Esophagus muscularis mucosa (tissue), 4 donors: Measurements from ENCODE around the gene SPP2. TPM values are rescaled to one million over a fixed set of nuclear protein-coding genes. Genes with fewer than 3 reads are reported as not detected.

Source experiments
- DNase-seq: peaks from one replicate; pipeline ENCODE4 v3.0.0-alpha.2; 2017; ENCODE audit errors: extremely low spot score
- H3K27ac ChIP-seq, 4 donors: fragments of 200-600 bp; sonication (generic); replicated peaks in 1 of 4; 1 replicate in 3 of 4; 2 replicates in 1 of 4; pipeline ENCODE4 v1.5.1; 2016 to 2019; ENCODE audit warnings: mild to moderate bottlenecking in 1 of 4
- H3K27me3 ChIP-seq, 4 donors: fragments of 200-600 bp; sonication (generic); one replicate each; pipeline versions ENCODE4 v1.5.1 to v1.6.0; 2016 to 2019
- H3K36me3 ChIP-seq, 4 donors: fragments of 200-600 bp; sonication (generic); one replicate each; pipeline ENCODE4 v1.5.1; 2016 to 2019
- H3K4me1 ChIP-seq, 4 donors: fragments of 200-600 bp; sonication (generic); one replicate each; pipeline ENCODE4 v1.5.1; 2016 to 2019
- H3K4me3 ChIP-seq, 4 donors: fragments of 200-600 bp; sonication (generic); 1 replicate in 2 of 4; 2 replicates in 2 of 4; pipeline ENCODE4 v1.5.1; 2016 to 2019; ENCODE audit warnings: mild to moderate bottlenecking in 4 of 4, moderate library complexity in 1 of 4
- H3K9me3 ChIP-seq, 4 donors: fragments of 200-600 bp; sonication (generic); 1 replicate in 3 of 4; 2 replicates in 1 of 4; pipeline ENCODE4 v1.5.1; 2016 to 2019
- EP300 ChIP-seq: sonication (generic); formaldehyde crosslinking; IDR thresholded peaks from one replicate; pipeline ENCODE4 v1.6.1; 2017; ENCODE audit warnings: antibody characterized with exemption
- POLR2A ChIP-seq: fragments of 450-650 bp; IDR thresholded peaks from one replicate; pipeline ENCODE4 v1.6.1; 2017; ENCODE audit warnings: antibody characterized with exemption, moderate library complexity, mild to moderate bottlenecking, low read depth
- POLR2AphosphoS5 ChIP-seq, 2 donors: sonication (generic); formaldehyde crosslinking; IDR thresholded peaks; one replicate each; pipeline ENCODE4 v1.6.1; 2017; ENCODE audit warnings: antibody characterized with exemption in 2 of 2
- WGBS: methylation state at CpG from one replicate; pipeline ENCODE4 v1.1.5; 2018; 5-methylcytosine and 5-hydroxymethylcytosine counted together
- intact Hi-C: fragments of 100-400 bp; cut with DNase I; formaldehyde crosslinking; loops from one replicate; pipeline ENCODE4 v1.15.1; 2023
- total RNA-seq, 4 donors: library from RNA; depleted of rRNA; stranded (reverse); fragments of >200 nt; gene quantifications; one replicate each; pipeline versions ENCODE4 v1.1.0 to v1.2.1, GENCODE V29; 2016
- TF ChIP-seq, protein P1 (sequence below), 3 experiments: fragments of 200-600 bp in 2 of 3; fragments of 450-650 bp in 1 of 3; sonication (generic) in 2 of 3; IDR thresholded peaks; one replicate each; pipeline ENCODE4 v1.5.1; 2017 to 2019; ENCODE audit warnings: antibody characterized with exemption in 3 of 3, mild to moderate bottlenecking in 2 of 3, moderate library complexity in 1 of 3

SPP2 gene
- total RNA-seq, 4 donors from 2014 or later: not detected

GRCh38 chr2:234092344-234092743, 41.8 kb downstream of the SPP2 start:
- WGBS: 87% methylated on average over 3 of the region's 3 CpGs
- peaks cover 0 to 3% (median 1%) of the 10 kb centered on the region in 4 donors for H3K9me3 ChIP-seq
- intact Hi-C loops: no loop called here
- H3K36me3 ChIP-seq: no peaks in the 10 kb centered on the region
- peaks cover 0 to 4% (median 0%) of the 10 kb centered on the region in 4 donors for H3K27me3 ChIP-seq
- H3K4me1 ChIP-seq: peaks cover 0 to 11% (median 6%) of the 10 kb centered on the region in 4 donors
- no peak for TF ChIP-seq POLR2AphosphoS5 (IDR thresholded peaks at IDR 0.05)
- no peak for TF ChIP-seq EP300
- no peak for TF ChIP-seq POLR2A
- TF ChIP-seq, protein P1, sequence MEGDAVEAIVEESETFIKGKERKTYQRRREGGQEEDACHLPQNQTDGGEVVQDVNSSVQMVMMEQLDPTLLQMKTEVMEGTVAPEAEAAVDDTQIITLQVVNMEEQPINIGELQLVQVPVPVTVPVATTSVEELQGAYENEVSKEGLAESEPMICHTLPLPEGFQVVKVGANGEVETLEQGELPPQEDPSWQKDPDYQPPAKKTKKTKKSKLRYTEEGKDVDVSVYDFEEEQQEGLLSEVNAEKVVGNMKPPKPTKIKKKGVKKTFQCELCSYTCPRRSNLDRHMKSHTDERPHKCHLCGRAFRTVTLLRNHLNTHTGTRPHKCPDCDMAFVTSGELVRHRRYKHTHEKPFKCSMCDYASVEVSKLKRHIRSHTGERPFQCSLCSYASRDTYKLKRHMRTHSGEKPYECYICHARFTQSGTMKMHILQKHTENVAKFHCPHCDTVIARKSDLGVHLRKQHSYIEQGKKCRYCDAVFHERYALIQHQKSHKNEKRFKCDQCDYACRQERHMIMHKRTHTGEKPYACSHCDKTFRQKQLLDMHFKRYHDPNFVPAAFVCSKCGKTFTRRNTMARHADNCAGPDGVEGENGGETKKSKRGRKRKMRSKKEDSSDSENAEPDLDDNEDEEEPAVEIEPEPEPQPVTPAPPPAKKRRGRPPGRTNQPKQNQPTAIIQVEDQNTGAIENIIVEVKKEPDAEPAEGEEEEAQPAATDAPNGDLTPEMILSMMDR (IDR thresholded peaks at IDR 0.05): no peak
- H3K4me3 ChIP-seq: no peak overlapping the region
- H3K27ac ChIP-seq: no peak overlapping the region
- DNase-seq: peak; percentile 57

DNA sequence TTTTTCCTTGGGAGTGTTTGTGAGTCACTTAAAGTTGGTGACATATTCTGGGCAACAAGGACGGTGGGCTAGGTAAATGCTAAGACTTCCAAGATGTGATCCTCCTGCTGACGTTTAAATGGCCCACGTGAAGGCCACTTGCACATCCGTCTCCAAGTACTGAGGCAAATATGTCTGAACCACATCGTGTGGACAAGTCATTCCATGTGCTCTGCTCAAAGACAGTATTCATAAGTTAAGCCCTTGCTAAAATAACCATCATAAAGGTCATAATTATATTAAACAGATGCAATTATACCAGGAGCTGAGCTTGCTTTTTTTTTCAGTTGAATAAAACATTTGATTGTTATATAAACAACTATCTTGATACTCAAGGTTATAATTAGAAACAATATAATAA, 44.8 kb downstream of the SPP2 start:
- peak; percentile 47 for DNase-seq
- WGBS: 54% methylated on average over 5 of the region's 5 CpGs
- Histone ChIP-seq H3K4me1 (peaks cover 0 to 11% (median 6%) of the 10 kb centered on the region in 4 donors), H3K36me3 (no peaks in the 10 kb centered on the region), H3K4me3 (no peak overlapping the region), H3K27me3 (peaks cover 0 to 4% (median 0%) of the 10 kb centered on the region in 4 donors), H3K27ac (no peak overlapping the region), H3K9me3 (no peaks in the 10 kb centered on the region)
- TF ChIP-seq POLR2A (no peak), POLR2AphosphoS5 (IDR thresholded peaks at IDR 0.05) (no peak), EP300 (no peak)
- TF ChIP-seq, protein P1 (IDR thresholded peaks at IDR 0.05): no peak
- intact Hi-C loops: no loop called here

- TF ChIP-seq POLR2A (no peak), EP300 (no peak), POLR2AphosphoS5 (IDR thresholded peaks at IDR 0.05) (no peak)
- TF ChIP-seq, protein P1 (IDR thresholded peaks at IDR 0.05): no peak
- no peak overlapping the region for H3K27ac ChIP-seq
- 97% methylated on average over 52 of the region's 52 CpGs for WGBS
- intact Hi-C loops: no loop called here
- H3K9me3 ChIP-seq: no peaks in the 10 kb centered on the region
- H3K4me3 ChIP-seq: no peak overlapping the region
- DNase-seq: peak; percentile 89
- peaks cover 0 to 9% (median 6%) of the 10 kb centered on the region in 4 donors for H3K4me1 ChIP-seq
- H3K27me3 ChIP-seq: peaks cover 0 to 4% (median 0%) of the 10 kb centered on the region in 4 donors
- H3K36me3 ChIP-seq: no peaks in the 10 kb centered on the region
Observed at GRCh38 chr2:234096164-234096563, 45.7 kb downstream of the SPP2 start.

DNA sequence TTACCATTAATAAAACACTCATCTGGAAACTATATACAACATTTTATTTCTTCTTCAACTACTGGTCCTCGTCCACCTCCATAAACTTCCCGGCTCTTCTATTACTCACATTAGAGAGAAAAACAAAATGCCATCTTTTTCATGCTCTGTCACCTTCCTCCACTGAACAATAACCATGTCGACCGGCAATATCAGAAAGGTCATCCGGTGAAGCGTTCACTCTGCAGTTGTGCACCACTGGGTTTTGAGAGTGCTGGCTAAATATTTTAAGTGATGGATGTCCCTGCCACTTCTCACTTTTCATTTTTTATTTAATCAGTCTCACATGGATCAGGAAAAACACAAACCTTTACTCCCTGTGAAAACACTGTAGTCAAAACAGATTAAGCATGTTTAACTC, 48.2 kb downstream of the SPP2 start:
- H3K27ac ChIP-seq: no peak overlapping the region
- H3K36me3 ChIP-seq: no peaks in the 10 kb centered on the region
- no peak overlapping the region for H3K4me3 ChIP-seq
- DNase-seq: no peak
- H3K27me3 ChIP-seq: no peaks in the 10 kb centered on the region
- TF ChIP-seq POLR2A: no peak
- TF ChIP-seq POLR2AphosphoS5 (IDR thresholded peaks at IDR 0.05): no peak
- TF ChIP-seq EP300: no peak
- TF ChIP-seq, protein P1 (IDR thresholded peaks at IDR 0.05): no peak
- no peaks in the 10 kb centered on the region for H3K9me3 ChIP-seq
- intact Hi-C loops: no loop called here
- 62% methylated on average over 6 of the region's 6 CpGs for WGBS
- no peaks in the 10 kb centered on the region for H3K4me1 ChIP-seq

- Histone ChIP-seq H3K9me3 (no peaks in the 10 kb centered on the region), H3K4me3 (no peak overlapping the region), H3K4me1 (no peaks in the 10 kb centered on the region), H3K27me3 (no peaks in the 10 kb centered on the region), H3K36me3 (no peaks in the 10 kb centered on the region), H3K27ac (no peak overlapping the region)
- intact Hi-C loops: no loop called here
- WGBS: 44% methylated on average over 4 of the region's 4 CpGs
- DNase-seq: peak; percentile 68
- TF ChIP-seq, protein P1 (IDR thresholded peaks at IDR 0.05): no peak
- no peak for TF ChIP-seq POLR2AphosphoS5 (IDR thresholded peaks at IDR 0.05)
- no peak for TF ChIP-seq EP300
- no peak for TF ChIP-seq POLR2A
Observed at GRCh38 chr2:234099266-234099665, 48.8 kb downstream of the SPP2 start.
